GM12892 (cell line): ENCODE results near the gene IL1RAPL1.

Experiments used
- POLR2A ChIP-seq: IDR thresholded peaks from 2 replicates; pipeline ENCODE4 v1.6.1; 2011; ENCODE audit warnings: low read depth, low read length, control low read depth
- TAF1 ChIP-seq: IDR thresholded peaks from 2 replicates; pipeline ENCODE4 v1.6.1; 2011; ENCODE audit warnings: low read depth, mild to moderate bottlenecking, control low read depth, low read length, borderline replicate concordance

DNA sequence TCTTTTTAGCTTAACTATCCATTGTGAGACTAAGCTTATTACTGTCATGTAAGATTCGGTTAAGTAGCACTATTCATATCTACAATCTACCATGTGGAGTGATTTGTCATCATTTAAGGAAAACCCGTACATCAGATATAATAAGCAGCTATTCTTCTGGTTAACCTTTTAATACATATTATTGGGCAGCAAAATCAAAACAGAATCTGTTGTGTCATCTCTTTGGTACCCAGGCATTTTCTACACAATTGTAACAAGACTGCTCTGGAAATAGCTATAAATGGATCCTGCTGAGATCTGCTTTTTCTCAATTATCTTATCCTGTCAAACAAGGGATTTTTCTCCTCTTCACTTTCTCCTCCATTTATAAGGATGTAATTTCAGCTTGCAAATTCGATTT, 1106.7 kb downstream of the IL1RAPL1 start:
- TF ChIP-seq POLR2A (no peak), TAF1 (no peak)
